ENCODE data around the gene PAF1.
A peak's percentile ranks its signal among the peaks of the same experiment; 100 is the strongest.

The PAF1 gene

DNA sequence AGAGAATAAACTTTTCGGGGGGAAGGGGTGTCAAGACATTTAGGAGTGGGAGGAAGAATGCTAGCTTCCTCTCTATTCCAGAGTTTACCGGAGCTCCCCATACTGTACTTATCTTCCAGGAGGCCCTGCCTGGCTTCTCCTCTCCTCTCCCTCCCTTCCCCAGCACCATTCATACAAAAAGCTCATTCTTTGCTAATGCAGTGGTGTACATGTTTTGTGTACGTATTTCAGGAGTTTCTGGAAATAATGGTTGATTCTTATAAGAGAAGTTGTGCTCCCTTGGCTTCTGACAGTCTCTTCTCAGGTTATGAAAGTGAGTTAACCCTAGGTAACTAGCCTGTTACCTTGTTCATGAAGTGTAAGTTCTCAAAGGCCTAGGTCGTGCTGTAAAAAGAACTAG lies 41.6 kb downstream of the PAF1 start:
- DNase-seq: no peak

DNA sequence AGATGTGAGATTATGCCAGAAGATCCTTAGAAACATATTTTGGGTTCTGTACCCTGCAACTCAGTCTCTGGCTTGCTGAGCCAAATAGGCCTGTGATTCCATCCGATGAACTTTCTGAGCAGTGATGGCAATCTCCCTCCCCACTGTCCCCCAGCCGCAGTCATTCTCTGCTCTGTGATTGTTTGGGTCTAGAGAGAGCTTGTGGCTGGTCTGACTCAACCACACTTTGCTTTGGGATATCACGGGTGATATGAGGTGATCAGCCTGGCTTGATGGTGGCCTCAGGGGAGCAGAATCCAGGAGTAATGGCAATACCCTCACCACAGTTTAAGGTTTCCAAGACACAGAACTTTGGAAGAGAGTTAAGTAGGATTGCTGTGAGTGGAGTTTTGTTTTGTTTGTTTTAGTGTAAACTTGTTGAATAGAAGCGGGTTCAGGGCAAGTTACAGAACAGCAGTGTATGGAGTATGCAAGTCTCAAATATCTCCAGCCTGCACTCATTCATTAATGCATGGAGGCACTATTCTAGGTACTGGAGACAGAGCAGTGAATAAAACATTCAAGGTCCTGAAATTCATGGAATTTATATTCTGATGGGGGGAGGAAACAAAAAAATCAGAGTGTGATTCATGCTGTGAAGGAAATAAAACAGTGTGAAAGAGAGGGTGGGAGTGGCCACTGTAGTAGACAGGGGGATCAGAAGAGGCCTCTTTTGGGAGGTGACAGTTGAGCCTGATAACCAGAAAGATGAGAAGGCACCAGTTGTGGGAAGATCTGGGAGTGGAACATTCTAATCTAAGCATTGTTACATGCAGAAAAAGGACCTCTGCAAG lies 43.4 kb downstream of the PAF1 start:
- DNase-seq: no peak

DNA sequence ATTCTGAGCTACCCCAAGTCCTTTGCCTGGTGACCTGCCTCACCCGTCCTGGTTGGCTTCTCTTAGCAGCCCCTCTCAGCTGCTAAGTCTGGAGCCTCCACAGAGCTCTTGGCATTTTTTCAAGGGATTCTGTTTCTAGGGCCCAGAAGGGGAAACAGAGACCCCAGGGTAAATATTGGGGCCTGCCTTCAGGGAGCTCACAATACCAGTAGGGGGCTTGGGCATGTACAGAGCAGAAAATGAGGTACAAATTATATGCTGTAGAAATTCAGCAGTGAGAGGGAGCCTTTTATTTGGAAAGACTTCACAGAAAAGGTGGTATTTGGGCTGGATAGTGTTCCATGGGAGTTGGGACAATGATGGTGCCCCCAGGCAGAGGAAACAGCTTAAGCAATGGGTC lies 45.0 kb downstream of the PAF1 start:
- no peak for DNase-seq

DNA sequence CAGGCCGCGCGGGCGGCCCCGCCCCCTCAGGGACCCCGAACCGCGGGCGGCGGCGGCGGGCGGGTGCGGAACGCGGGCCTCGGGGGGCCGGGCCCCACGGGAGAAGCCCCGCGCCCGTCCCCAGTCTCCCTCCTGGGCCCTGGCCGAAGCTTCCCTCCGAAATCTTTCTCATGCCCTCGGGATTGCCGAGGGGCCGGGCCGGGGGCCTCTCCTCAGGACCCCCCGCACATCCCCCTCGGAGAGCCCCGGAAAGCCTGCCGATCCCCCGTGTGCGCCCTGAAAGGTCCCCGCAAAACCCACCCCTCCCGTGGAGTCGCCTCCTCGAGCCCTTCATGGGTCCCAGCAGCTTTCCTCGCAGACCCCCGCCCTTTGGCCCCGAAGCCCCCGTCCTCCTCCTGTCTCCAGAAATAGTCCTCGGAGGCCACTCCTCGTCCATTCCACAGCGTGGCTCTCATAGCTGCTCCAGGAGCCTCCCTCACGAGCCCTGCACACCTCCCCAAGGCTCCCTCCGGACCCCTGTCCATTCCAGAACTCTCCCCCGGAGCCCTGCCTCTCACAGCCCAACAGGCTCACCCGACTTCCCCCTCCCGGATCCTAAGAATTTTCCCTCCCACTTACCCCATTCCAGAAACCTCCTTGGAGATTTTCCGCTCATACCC lies 48.1 kb downstream of the PAF1 start:
- DNase-seq: no peak

DNA sequence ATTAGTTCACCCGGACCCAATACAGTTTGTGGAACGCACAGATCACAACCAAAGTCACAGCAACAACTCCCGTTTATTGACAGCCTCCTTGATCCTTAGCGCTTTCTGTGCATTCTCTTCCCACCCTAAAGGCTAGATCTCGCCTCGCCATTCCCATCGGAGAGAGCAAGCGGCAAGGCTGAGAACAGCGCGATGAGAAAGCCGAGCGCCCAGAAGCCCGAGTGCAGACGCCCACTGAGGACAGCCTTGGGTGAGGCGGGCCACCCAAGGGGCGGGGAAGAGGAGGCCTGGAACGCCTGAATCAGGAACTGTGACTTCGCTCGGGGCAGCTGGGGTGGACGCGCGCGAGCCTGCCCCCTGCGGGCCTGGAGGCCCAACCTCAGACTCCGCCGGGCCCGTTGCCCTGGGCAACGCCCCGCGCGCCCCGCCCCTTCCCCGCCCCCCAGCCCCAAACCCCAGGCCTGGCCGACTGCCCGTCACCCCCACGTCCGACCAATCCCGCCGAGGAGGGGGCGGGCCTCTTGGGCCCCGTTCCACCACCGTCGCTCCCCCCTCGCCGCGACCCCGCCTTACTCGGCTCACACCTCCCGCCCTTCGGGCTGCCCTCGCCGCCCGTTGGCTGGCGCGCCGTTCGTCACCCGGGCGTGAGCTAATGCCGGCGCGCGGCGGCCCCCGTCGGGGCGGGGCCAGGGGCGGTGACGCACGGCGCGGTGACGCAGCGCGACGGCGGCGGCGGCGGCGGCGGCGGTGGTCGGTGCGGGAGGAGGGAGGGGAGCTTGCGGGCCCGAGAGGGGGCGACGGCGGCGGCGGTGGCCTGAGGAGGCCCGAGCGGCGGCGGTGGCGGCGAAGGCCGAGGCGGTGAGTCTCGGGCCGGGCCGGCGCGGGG lies 48.9 kb downstream of the PAF1 start, which contains the start of gene SAMD4B:
Gene SAMD4B, plus strand, starts transcription at position 703 of the 886 bp plus-strand sequence. CDS start 14,473 bp downstream, outside the sequence.
- DNase-seq: peak; percentile 94 to 99

DNA sequence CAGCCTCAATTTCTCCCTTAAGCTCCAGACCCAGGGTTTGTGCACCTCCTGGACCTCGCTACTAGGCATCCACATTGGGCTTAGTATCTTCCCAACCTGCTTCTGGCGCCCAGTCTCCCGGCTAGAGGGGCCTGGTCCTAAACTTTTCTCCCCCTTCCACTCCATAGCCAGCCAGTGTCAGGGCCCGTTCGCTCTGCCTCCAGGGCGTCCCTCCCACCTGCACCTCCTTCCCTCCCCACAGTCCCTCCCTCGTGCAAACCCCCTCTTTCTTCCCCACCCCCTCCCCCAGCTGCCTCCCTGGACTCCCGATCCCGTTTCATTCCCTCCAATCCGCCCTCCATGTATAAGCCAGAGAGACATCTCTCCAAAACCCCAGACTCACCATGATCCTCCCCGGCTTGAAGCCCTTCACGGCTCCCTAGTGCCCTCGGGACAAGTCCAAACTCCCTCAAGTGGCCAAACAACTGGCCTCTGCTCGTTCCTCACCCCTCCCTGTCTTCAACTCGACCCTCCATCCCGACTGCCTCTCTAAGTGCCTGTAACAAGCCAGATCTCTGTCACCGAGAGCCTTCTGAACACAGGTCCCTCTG lies 49.7 kb downstream of the PAF1 start:
- peak in 1 of 2 donors; percentile 35 for DNase-seq

DNA sequence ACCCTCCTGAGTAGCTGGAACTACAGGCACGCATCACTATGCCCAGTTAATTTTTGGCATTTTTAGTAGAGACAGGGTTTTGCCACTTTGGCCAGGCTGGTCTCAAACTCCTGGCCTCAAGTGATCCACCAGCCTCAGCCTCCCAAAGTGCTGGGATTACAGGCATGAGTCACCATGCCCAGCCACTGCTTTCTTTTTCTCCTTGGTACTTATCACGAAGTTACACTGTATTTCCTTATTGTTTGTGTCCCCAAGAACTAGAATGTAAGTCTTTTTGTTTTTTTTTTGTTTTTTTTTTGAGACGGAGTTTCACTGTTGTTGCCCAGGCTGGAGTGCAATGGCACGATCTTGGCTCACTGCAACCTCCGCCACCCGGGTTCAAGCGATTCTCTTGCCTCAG lies 50.8 kb downstream of the PAF1 start:
- DNase-seq: peak in 1 of 2 donors; percentile 62

DNA sequence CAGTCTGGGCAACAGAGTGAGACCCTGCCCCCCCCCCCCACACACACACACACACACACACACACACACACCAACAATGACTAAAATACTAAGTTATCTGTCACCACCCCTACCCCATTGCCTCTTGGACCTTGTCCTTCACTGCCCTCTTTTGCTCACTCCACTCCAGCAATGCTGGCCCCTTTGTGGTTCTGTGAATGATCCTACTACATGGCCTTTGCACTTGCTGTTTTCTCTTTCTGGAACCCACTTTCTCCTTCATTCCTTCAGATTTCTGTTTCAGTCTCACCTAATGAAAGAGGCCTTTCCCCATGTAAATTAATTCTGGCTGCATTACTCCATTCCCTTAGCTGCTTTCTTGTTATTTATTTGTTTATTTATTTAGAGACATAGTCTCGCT lies 51.2 kb downstream of the PAF1 start:
- no peak for DNase-seq

DNA sequence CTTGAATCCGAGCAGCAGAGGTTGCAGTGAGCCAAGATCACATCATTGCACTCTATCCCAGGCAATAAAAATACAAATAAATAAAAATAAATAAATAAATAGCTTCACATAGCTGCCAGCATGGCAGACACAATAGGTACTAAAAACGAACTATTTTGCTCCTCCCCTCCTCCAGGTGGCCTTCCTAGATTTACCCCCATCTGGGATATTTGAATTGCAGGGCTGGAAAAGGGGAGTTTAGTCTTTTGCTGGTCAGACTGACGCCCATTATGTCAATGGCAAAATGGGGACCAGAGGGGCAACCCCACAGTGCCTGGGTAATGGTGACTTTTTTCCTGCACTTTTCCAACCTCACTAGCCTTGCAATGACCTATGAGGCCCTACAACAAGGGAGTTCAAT lies 54.4 kb downstream of the PAF1 start:
- no peak for DNase-seq

All from bone marrow (tissue), 2 donors.